Loucy (cell line): Measurements from ENCODE around the gene FAM222A.

Experiments
- CTCF ChIP-seq: fragments of 200-600 bp; sonication (generic); conservative IDR thresholded peaks from 2 replicates; pipeline ENCODE4 v1.5.1; 2014; ENCODE audit warnings: mild to moderate bottlenecking, antibody characterized with exemption, low read length
- EZH2phosphoT487 ChIP-seq: fragments of 200-600 bp; IDR thresholded peaks from 2 replicates; pipeline ENCODE4 v1.6.1; 2018; ENCODE audit warnings: antibody characterized with exemption, mild to moderate bottlenecking, moderate library complexity, borderline replicate concordance

GRCh38 chr12:109793826-109794501 is 80.3 kb downstream of the FAM222A start:
- TF ChIP-seq CTCF (no peak), EZH2phosphoT487 (no peak)
